SK-N-SH (cell line): ENCODE data around the gene NEK7.

ENCODE experiments used
- CTCF ChIP-seq: fragments of 200-600 bp; sonication (generic); IDR thresholded peaks from 2 replicates; pipeline ENCODE4 v1.6.1; 2017; ENCODE audit warnings: antibody characterized with exemption, mild to moderate bottlenecking, moderate library complexity
- EP300 ChIP-seq, 2 experiments: IDR thresholded peaks; 2 replicates each; pipeline versions ENCODE4 v1.4.0 to v1.6.1; 2012; ENCODE audit warnings: borderline replicate concordance in 1 of 2, low read depth in 1 of 2, low read length in 1 of 2
- EZH2phosphoT487 ChIP-seq: fragments of 200-600 bp; sonication (generic); IDR thresholded peaks from 2 replicates; pipeline ENCODE4 v1.6.1; 2017; ENCODE audit warnings: low read depth, mixed run types, mild to moderate bottlenecking, antibody characterized with exemption, moderate library complexity, borderline replicate concordance
- MAX ChIP-seq: IDR thresholded peaks from 2 replicates; pipeline ENCODE4 v1.4.0; 2012; ENCODE audit warnings: low read depth
- POLR2AphosphoS5 ChIP-seq: IDR thresholded peaks from 2 replicates; pipeline ENCODE4 v1.6.1; 2012; ENCODE audit warnings: low read depth, low read length
- RCOR1 ChIP-seq: fragments of 150-350 bp; IDR thresholded peaks from 2 replicates; pipeline ENCODE4 v1.6.1; 2017; ENCODE audit warnings: antibody characterized with exemption, low read length
- SMC3 ChIP-seq: IDR thresholded peaks from 2 replicates; pipeline ENCODE4 v1.6.1; 2012; ENCODE audit warnings: low read depth, low read length, improper control_type of control experiment
- TF ChIP-seq, protein P1 (sequence below): IDR thresholded peaks from 2 replicates; pipeline ENCODE4 v1.4.0; 2012; ENCODE audit warnings: low read depth, borderline replicate concordance

DNA sequence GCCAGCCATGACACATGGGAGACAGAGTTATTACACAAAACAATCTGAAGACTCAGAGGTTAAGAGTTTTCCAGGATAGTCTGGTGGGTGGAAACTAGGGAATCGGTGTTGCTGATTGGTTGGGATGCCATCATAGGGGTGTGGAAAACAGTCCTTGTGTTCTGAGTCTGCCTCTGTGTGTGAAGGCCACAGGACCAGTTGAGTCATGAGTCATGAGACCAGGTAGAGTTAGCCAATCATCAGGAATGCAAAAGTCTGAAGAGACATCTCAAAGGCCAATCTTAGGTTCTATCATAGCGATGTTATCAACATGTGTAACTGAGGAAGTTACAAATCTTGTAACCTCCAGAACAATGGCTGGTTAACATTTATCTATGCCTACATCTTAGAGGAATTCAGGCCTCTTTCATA lies 49.7 kb upstream of the NEK7 start:
- no peak for TF ChIP-seq CTCF
- TF ChIP-seq MAX = no peak
- TF ChIP-seq POLR2AphosphoS5 = no peak
- TF ChIP-seq EZH2phosphoT487 = no peak
- TF ChIP-seq, protein P1, sequence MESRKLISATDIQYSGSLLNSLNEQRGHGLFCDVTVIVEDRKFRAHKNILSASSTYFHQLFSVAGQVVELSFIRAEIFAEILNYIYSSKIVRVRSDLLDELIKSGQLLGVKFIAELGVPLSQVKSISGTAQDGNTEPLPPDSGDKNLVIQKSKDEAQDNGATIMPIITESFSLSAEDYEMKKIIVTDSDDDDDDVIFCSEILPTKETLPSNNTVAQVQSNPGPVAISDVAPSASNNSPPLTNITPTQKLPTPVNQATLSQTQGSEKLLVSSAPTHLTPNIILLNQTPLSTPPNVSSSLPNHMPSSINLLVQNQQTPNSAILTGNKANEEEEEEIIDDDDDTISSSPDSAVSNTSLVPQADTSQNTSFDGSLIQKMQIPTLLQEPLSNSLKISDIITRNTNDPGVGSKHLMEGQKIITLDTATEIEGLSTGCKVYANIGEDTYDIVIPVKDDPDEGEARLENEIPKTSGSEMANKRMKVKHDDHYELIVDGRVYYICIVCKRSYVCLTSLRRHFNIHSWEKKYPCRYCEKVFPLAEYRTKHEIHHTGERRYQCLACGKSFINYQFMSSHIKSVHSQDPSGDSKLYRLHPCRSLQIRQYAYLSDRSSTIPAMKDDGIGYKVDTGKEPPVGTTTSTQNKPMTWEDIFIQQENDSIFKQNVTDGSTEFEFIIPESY = no peak
- TF ChIP-seq EP300 (IDR thresholded peaks at IDR 0.05; ENCODE audit: borderline replicate concordance in 1 of 2, low read depth in 1 of 2, low read length in 1 of 2) = no peak
- no peak for TF ChIP-seq SMC3
- TF ChIP-seq RCOR1 = no peak
